H1 (cell line): ENCODE results near the gene FBXW5. TPM values are rescaled to one million over a fixed set of nuclear protein-coding genes. Genes with fewer than 3 reads are reported as not detected.

Source experiments
- CTCF ChIA-PET: fragments of 300-600 bp; sonication (Branson Sonifier 250); formaldehyde crosslinking; loops from one replicate; lab custom pipeline; 2021; ENCODE audit not compliant: partially characterized antibody; lab: Charles Lee
- POLR2A ChIA-PET: fragments of 300-600 bp; sonication (Branson Sonifier 250); formaldehyde crosslinking; loops from one replicate; lab custom pipeline; 2021; ENCODE audit warnings: inconsistent platforms; ENCODE audit not compliant: partially characterized antibody; lab: Charles Lee
- DNase-seq, 2 experiments: peaks; one replicate each; pipeline versions ENCODE4 v3.0.0 to v3.0.0-alpha.2; 2010 to 2022; ENCODE audit warnings: low spot score in 2 of 2, low read depth in 1 of 2, mixed read lengths in 1 of 2
- FAIRE-seq: peaks from 2 replicates; lab custom pipeline; 2011; peaks lifted over from hg19 to GRCh38; lab: Jason Lieb, UNC
- H2AFZ ChIP-seq: 2 replicates; pipeline ENCODE4 v1.8.1; 2012; ENCODE audit warnings: low read length, inconsistent platforms
- H2AK5ac ChIP-seq: 2 replicates; pipeline ENCODE4 v1.6.1; 2013; ENCODE audit warnings: low read depth, low read length
- H2BK120ac ChIP-seq: replicated peaks from 2 replicates; pipeline ENCODE3; 2013; ENCODE audit warnings: low read depth, low read length, inconsistent platforms
- H2BK12ac ChIP-seq: 2 replicates; pipeline ENCODE4 v1.6.1; 2013; ENCODE audit warnings: low read depth, low read length
- H2BK15ac ChIP-seq: 2 replicates; pipeline ENCODE4 v1.6.1; 2013; ENCODE audit warnings: low read length
- H2BK20ac ChIP-seq: 2 replicates; pipeline ENCODE4 v1.6.1; 2013; ENCODE audit warnings: low read length
- H2BK5ac ChIP-seq: 2 replicates; pipeline ENCODE4 v1.6.1; 2013; ENCODE audit warnings: low read depth, low read length
- H3K14ac ChIP-seq: 2 replicates; pipeline ENCODE4 v1.6.1; 2013; ENCODE audit warnings: inconsistent platforms; ENCODE audit not compliant: insufficient read length
- H3K18ac ChIP-seq: 2 replicates; pipeline ENCODE4 v1.6.1; 2013; ENCODE audit warnings: low read length; ENCODE audit errors: extremely low read depth
- H3K23ac ChIP-seq: 2 replicates; pipeline ENCODE4 v1.6.1; 2013; ENCODE audit warnings: inconsistent platforms; ENCODE audit not compliant: insufficient read length
- H3K23me2 ChIP-seq: 2 replicates; pipeline ENCODE4 v1.6.1; 2013; ENCODE audit warnings: low read depth, low read length
- H3K27ac ChIP-seq: 2 replicates; pipeline ENCODE4 v1.6.1; 2011; ENCODE audit warnings: low read depth, low read length, inconsistent platforms
- H3K27me3 ChIP-seq, 4 experiments: replicated peaks in 1 of 4; 1 replicate in 1 of 4; 2 replicates in 3 of 4; pipeline versions ENCODE4 v1.6.1 to v1.8.1; 2011 to 2013; ENCODE audit warnings: low read length in 3 of 4, mild to moderate bottlenecking in 3 of 4, inconsistent platforms in 2 of 4, mixed read lengths in 2 of 4, moderate library complexity in 1 of 4; ENCODE audit not compliant: control insufficient read depth in 3 of 4, insufficient read depth in 3 of 4; ENCODE audit errors: extremely low read depth in 1 of 4
- H3K36me3 ChIP-seq, 4 experiments: 2 replicates each; pipeline versions ENCODE4 v1.6.1 to v1.8.1; 2011 to 2013; ENCODE audit warnings: mild to moderate bottlenecking in 4 of 4, low read length in 3 of 4, moderate library complexity in 2 of 4, control low read depth in 1 of 4, inconsistent platforms in 1 of 4; ENCODE audit not compliant: insufficient read depth in 4 of 4, control insufficient read depth in 2 of 4
- H3K4ac ChIP-seq: replicated peaks from 2 replicates; pipeline ENCODE3; 2013; ENCODE audit warnings: low read length, low read depth, mixed read lengths, inconsistent platforms; ENCODE audit not compliant: insufficient read length
- H3K4me1 ChIP-seq, 4 experiments: replicated peaks in 1 of 4; 1 replicate in 1 of 4; 2 replicates in 3 of 4; pipeline versions ENCODE4 v1.6.1 to v1.8.1; 2011 to 2013; ENCODE audit warnings: low read length in 3 of 4, inconsistent platforms in 2 of 4, mixed read lengths in 1 of 4; ENCODE audit not compliant: insufficient read depth in 4 of 4, control insufficient read depth in 3 of 4
- H3K4me2 ChIP-seq, 2 experiments: 2 replicates each; pipeline versions ENCODE4 v1.6.1 to v1.8.1; 2011 to 2013; ENCODE audit warnings: low read depth in 2 of 2, low read length in 2 of 2, control low read depth in 1 of 2, inconsistent platforms in 1 of 2, mild to moderate bottlenecking in 1 of 2; ENCODE audit not compliant: insufficient read depth in 1 of 2
- H3K4me3 ChIP-seq, 4 experiments: fragments of 200-600, 300-600 bp in 1 of 4; sonication (generic), shearing (Covaris generic), sonication (Bioruptor Twin) in 1 of 4; 2 replicates each; pipeline versions ENCODE4 v1.5.1 to v1.8.1; 2011 to 2016; ENCODE audit warnings: low read length in 4 of 4, low read depth in 3 of 4, control low read depth in 2 of 4, inconsistent platforms in 2 of 4, mild to moderate bottlenecking in 2 of 4, mixed read lengths in 1 of 4, moderate library complexity in 1 of 4; ENCODE audit not compliant: insufficient read depth in 2 of 4; ENCODE audit errors: extremely low read depth in 1 of 4
- H3K56ac ChIP-seq: replicated peaks from 2 replicates; pipeline ENCODE3; 2013; ENCODE audit warnings: low read depth, mild to moderate bottlenecking, mixed read lengths, low read length, inconsistent platforms; ENCODE audit not compliant: insufficient read length
- H3K79me1 ChIP-seq: 2 replicates; pipeline ENCODE4 v1.6.1; 2013; ENCODE audit warnings: low read depth, low read length, control low read depth
- H3K79me2 ChIP-seq, 2 experiments: 2 replicates each; pipeline versions ENCODE4 v1.6.1 to v1.8.1; 2012 to 2013; ENCODE audit warnings: low read length in 2 of 2, mild to moderate bottlenecking in 2 of 2, inconsistent platforms in 1 of 2; ENCODE audit not compliant: insufficient read depth in 2 of 2, control insufficient read depth in 1 of 2
- H3K9ac ChIP-seq, 4 experiments: replicated peaks in 1 of 4; 1 replicate in 1 of 4; 2 replicates in 3 of 4; pipeline versions ENCODE4 v1.6.1 to v1.8.1; 2011 to 2013; ENCODE audit warnings: low read depth in 3 of 4, low read length in 3 of 4, control low read depth in 2 of 4, mild to moderate bottlenecking in 2 of 4, moderate library complexity in 2 of 4, inconsistent platforms in 1 of 4; ENCODE audit errors: extremely low read depth in 1 of 4
- H3K9me3 ChIP-seq, 2 experiments: 2 replicates each; pipeline versions ENCODE4 v1.6.1 to v1.8.1; 2012 to 2013; ENCODE audit warnings: mild to moderate bottlenecking in 2 of 2, moderate library complexity in 2 of 2, control low read depth in 1 of 2, inconsistent platforms in 1 of 2, low read depth in 1 of 2, low read length in 1 of 2, mixed read lengths in 1 of 2; ENCODE audit not compliant: insufficient read depth in 2 of 2
- H4K20me1 ChIP-seq, 2 experiments: replicated peaks in 1 of 2; 2 replicates each; pipeline versions ENCODE3 to v1.8.1; 2011 to 2013; ENCODE audit warnings: inconsistent platforms in 2 of 2, low read length in 2 of 2, mild to moderate bottlenecking in 1 of 2; ENCODE audit not compliant: insufficient read depth in 2 of 2, control insufficient read depth in 1 of 2
- H4K5ac ChIP-seq: 2 replicates; pipeline ENCODE4 v1.6.1; 2013; ENCODE audit warnings: low read length, low read depth, mixed read lengths, inconsistent platforms; ENCODE audit not compliant: insufficient read length
- H4K8ac ChIP-seq: 2 replicates; pipeline ENCODE4 v1.8.0; 2013; ENCODE audit warnings: mild to moderate bottlenecking, moderate library complexity, low read length, inconsistent platforms; ENCODE audit not compliant: insufficient read depth; ENCODE audit errors: extremely low read depth
- H4K91ac ChIP-seq: replicated peaks from 2 replicates; pipeline ENCODE3; 2013; ENCODE audit warnings: low read length, mixed read lengths, inconsistent platforms; ENCODE audit not compliant: insufficient read length
- RBBP5 ChIP-seq: IDR thresholded peaks from 2 replicates; pipeline ENCODE4 v1.7.1; 2012; ENCODE audit warnings: low read depth, mild to moderate bottlenecking, inconsistent platforms, low read length, moderate library complexity, borderline replicate concordance
- WGBS, 2 experiments: shearing (Covaris generic) in 1 of 2; methylation state at CpG; one replicate each; pipeline versions ENCODE4 v1.1.6 to v1.1.7; 2013 to 2015; ENCODE audit warnings: low lambda C conversion rate in 2 of 2, mixed read lengths in 2 of 2, inconsistent platforms in 1 of 2, low coverage in 1 of 2, missing lambda C conversion rate in 1 of 2; ENCODE audit not compliant: insufficient replicate concordance in 2 of 2, insufficient coverage in 1 of 2, insufficient read length in 1 of 2; ENCODE audit errors: extremely low coverage in 1 of 2, missing lambda C conversion rate in 1 of 2; 5-methylcytosine and 5-hydroxymethylcytosine counted together
- polyA plus RNA-seq, 7 experiments: library from polyadenylated mRNA; depleted of rRNA in 3 of 7; stranded (reverse) in 5 of 7; unstranded in 2 of 7; fragments of >200 nt in 5 of 7; fragments of 200-250 nt in 2 of 7; gene quantifications; 1 replicate in 5 of 7; 2 replicates in 1 of 7; 4 replicates in 1 of 7; pipeline versions ENCODE4 v1.2.1 to v1.2.3, GENCODE V29; 2011 to 2013; ENCODE audit warnings: missing spikeins in 2 of 7, mixed read lengths in 2 of 7
- total RNA-seq: library from RNA; stranded (reverse); fragmentation: NEBNext Ultra II Directional; extraction: Animal tissue kit (Norgen Biotek cat#: 25700); gene quantifications from 2 replicates; pipeline ENCODE4 v1.2.1, GENCODE V29; 2021

FBXW5 gene
- total and polyA plus RNA-seq, 2 of the 8 experiments (the other 6 are each of a cell fraction or from before 2014, with no cell fraction given), result 49.0 to 71.0 TPM

GRCh38 chr9:136957901-136958300, 13.4 kb upstream of the FBXW5 start:
- Histone ChIP-seq H4K20me1 (peaks cover 0 to 6% of the 10 kb centered on the region in 2 experiments), H2AK5ac (no peak overlapping the region), H3K4me2 (no peak overlapping the region), H2BK120ac (no peak overlapping the region), H2BK20ac (no peak overlapping the region), H3K18ac (no peak overlapping the region), H4K8ac (no peak overlapping the region; the same call in 1 of the 2 replicates), H3K9ac (no peak overlapping the region), H2BK12ac (no peak overlapping the region), H4K91ac (no peak overlapping the region), H2BK5ac (no peak overlapping the region), H4K5ac (no peak overlapping the region), H2AFZ (no peak overlapping the region), H3K79me2 (no peaks in the 10 kb centered on the region), H3K27ac (no peak overlapping the region), H3K36me3 (no peaks in the 10 kb centered on the region), H3K9me3 (no peaks in the 10 kb centered on the region), H2BK15ac (no peak overlapping the region), H3K4me3 (no peak overlapping the region), H3K79me1 (no peaks in the 10 kb centered on the region; the same call in 1 of the 2 replicates), H3K23me2 (peaks cover 12% of the 10 kb centered on the region; the same call in 1 of the 2 replicates), H3K56ac (no peak overlapping the region), H3K4ac (no peak overlapping the region), H3K14ac (no peak overlapping the region), H3K27me3 (no peaks in the 10 kb centered on the region), H3K4me1 (peaks cover 0 to 2% (median 0%) of the 10 kb centered on the region in 4 experiments; a peak in 2 of 7 replicates), H3K23ac (no peak overlapping the region)
- no peak for TF ChIP-seq RBBP5
- ChIA-PET POLR2A (interaction anchor here (0.6 kb wide), 1 partner anchor 196 kb away, joined by 3 read pairs; no protein-coding TSS in a partner anchor), CTCF (interaction anchor here (5.1 to 5.6 kb wide), 2 partner anchors 10 to 17 kb away, joined by 31 to 32 read pairs; partner anchors contain the start of gene PTGDS)
- WGBS, 2 experiments, result 86% methylated on average over 6 of the region's 6 CpGs; no CpG with 5 or more reads in 1 of the 2 experiments
- FAIRE-seq (no peak), DNase-seq (no peak)
